Ishikawa (cell line): ENCODE data around the gene KRTAP4-1.

Experiments
- RAD21 ChIP-seq: IDR thresholded peaks from 2 replicates; pipeline ENCODE4 v1.6.1; 2012; ENCODE audit warnings: low read depth
- YY1 ChIP-seq: IDR thresholded peaks from 2 replicates; pipeline ENCODE4 v1.6.1; 2012; ENCODE audit warnings: low read depth

DNA sequence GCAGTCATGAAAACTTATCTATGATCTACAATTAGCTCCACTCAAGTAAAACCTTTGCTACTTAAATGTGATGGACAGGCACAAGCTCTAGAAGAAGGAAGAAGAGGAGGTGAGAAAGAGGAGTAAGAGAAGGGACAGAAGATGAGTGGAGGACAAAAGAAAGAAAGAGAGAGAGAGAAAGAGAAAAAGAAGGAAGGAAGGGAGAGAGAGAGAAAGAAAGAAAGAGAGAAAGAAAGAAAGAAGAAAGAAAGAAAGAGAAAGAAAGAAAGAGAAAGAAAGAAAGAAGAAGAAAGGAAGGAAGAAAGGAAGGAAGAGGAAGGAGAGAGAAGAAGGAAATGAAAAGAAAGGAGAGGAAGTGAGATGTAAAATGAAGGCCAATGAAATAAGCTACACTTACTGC lies 45.4 kb upstream of the KRTAP4-1 start:
- no peak for TF ChIP-seq RAD21
- no peak for TF ChIP-seq YY1
